Uterus (tissue), 2 donors: ENCODE data around the gene KCTD19.

Source experiments
- CTCF ChIP-seq, 4 experiments: fragments of 200-600 bp in 2 of 4; fragments of 450-650 bp in 2 of 4; sonication (generic) in 2 of 4; IDR thresholded peaks; one replicate each; pipeline ENCODE4 v1.5.1; 2016 to 2019; ENCODE audit warnings: antibody characterized with exemption in 4 of 4, mild to moderate bottlenecking in 2 of 4, moderate library complexity in 1 of 4
- POLR2A ChIP-seq, 2 donors: fragments of 450-650 bp; IDR thresholded peaks; one replicate each; pipeline ENCODE4 v1.6.1; 2016; ENCODE audit warnings: antibody characterized with exemption in 2 of 2, mild to moderate bottlenecking in 1 of 2, moderate library complexity in 1 of 2

DNA sequence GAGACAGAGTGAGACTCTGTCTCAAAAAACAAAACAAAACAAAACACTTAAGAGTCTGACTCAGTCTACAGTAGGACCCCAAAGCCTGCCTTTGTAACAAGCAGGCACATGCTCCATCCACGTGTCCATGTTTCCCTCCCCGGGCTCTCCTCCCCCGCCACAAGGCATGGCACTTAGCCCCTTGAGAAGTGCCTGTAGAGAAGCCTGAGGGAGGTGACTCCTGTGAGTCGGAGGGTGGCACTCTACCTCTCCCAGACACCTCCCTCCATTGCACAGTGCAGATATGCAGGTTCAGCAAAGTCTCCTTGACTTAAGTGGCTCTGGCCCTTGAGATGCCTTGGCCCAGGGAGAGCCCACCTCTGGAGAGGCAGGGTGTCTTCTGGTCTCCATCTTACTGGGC lies 86.0 kb downstream of the KCTD19 start:
- TF ChIP-seq CTCF (IDR thresholded peaks at IDR 0.05) (no peak), POLR2A (IDR thresholded peaks at IDR 0.05) (no peak)
